HL-60 (cell line): ENCODE measurements around the gene ABCC8.

Experiments used
- DNase-seq, 2 experiments: peaks; one replicate each; pipeline ENCODE4 v3.0.0-alpha.2; 2010 to 2020; ENCODE audit warnings: low read depth in 1 of 2, low spot score in 1 of 2
- H3K27ac ChIP-seq: fragments of 250-450 bp; sonication (Bioruptor Pico); replicated peaks from 2 replicates; pipeline ENCODE4 v1.5.1; 2020; ENCODE audit warnings: mild to moderate bottlenecking, moderate library complexity
- H3K27me3 ChIP-seq: fragments of 250-450 bp; sonication (Bioruptor Pico); 2 replicates; pipeline ENCODE4 v1.5.1; 2021; ENCODE audit warnings: mild to moderate bottlenecking, moderate library complexity; ENCODE audit not compliant: insufficient read depth, poor library complexity, severe bottlenecking
- H3K4me3 ChIP-seq: replicated peaks from 2 replicates; pipeline ENCODE4 v1.5.1; 2011; ENCODE audit warnings: mild to moderate bottlenecking, control low read depth, low read length; ENCODE audit not compliant: insufficient read depth
- GABPA ChIP-seq: IDR thresholded peaks from 2 replicates; pipeline ENCODE4 v1.6.1; 2012; ENCODE audit warnings: low read depth
- POLR2AphosphoS5 ChIP-seq: IDR thresholded peaks from 2 replicates; pipeline ENCODE4 v1.6.1; 2012; ENCODE audit warnings: low read depth
- SPI1 ChIP-seq: IDR thresholded peaks from 2 replicates; pipeline ENCODE4 v1.6.1; 2012; ENCODE audit warnings: low read depth, mild to moderate bottlenecking, borderline replicate concordance
- TF ChIP-seq, protein P1 (sequence below): IDR thresholded peaks from one replicate; pipeline ENCODE4 v1.5.1; 2011; ENCODE audit warnings: low read length, control low read depth, inconsistent platforms; ENCODE audit not compliant: insufficient read depth
- TF ChIP-seq, protein P2 (sequence below): IDR thresholded peaks from 2 replicates; pipeline ENCODE4 v1.6.1; 2012; ENCODE audit warnings: low read depth; ENCODE audit not compliant: insufficient replicate concordance

The ABCC8 gene

DNA sequence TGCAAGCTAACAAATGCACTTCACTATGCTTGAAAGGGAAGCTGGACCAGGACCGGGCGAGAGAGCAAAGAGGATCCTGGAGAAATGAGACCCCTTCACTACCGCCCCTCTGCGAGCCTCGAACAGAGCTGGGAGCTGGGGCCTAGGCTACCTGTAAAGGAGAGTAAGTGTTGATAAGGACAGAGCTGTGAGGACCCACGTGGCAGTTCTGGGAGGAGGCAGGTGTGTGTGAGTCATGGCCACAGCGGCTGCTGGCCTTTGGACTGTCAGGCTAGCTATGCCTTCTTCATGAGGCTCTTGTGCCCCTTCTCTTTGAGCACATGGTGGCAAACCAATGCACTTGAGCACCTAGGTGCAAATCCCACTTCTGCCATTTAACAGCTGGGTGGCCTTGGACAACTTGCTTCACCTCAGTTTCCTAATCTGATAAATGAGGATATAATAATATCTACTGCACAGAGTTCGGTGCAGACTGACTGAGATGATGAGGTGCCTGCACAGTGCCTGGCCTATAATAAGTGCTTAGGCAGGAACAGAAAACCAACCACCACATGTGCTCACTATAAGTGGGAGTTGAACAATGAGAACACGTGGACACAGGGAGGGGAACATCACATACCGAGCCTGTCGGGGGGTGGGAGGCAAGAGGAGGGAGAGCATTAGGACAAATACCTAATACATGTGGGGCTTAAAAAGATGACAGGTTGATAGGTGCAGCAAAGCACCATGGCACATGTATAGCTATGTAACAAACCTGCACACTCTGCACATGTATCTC is 52.9 kb downstream of the ABCC8 start:
- no peak for DNase-seq
- TF ChIP-seq, protein P1, sequence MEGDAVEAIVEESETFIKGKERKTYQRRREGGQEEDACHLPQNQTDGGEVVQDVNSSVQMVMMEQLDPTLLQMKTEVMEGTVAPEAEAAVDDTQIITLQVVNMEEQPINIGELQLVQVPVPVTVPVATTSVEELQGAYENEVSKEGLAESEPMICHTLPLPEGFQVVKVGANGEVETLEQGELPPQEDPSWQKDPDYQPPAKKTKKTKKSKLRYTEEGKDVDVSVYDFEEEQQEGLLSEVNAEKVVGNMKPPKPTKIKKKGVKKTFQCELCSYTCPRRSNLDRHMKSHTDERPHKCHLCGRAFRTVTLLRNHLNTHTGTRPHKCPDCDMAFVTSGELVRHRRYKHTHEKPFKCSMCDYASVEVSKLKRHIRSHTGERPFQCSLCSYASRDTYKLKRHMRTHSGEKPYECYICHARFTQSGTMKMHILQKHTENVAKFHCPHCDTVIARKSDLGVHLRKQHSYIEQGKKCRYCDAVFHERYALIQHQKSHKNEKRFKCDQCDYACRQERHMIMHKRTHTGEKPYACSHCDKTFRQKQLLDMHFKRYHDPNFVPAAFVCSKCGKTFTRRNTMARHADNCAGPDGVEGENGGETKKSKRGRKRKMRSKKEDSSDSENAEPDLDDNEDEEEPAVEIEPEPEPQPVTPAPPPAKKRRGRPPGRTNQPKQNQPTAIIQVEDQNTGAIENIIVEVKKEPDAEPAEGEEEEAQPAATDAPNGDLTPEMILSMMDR = no peak
- TF ChIP-seq, protein P2, sequence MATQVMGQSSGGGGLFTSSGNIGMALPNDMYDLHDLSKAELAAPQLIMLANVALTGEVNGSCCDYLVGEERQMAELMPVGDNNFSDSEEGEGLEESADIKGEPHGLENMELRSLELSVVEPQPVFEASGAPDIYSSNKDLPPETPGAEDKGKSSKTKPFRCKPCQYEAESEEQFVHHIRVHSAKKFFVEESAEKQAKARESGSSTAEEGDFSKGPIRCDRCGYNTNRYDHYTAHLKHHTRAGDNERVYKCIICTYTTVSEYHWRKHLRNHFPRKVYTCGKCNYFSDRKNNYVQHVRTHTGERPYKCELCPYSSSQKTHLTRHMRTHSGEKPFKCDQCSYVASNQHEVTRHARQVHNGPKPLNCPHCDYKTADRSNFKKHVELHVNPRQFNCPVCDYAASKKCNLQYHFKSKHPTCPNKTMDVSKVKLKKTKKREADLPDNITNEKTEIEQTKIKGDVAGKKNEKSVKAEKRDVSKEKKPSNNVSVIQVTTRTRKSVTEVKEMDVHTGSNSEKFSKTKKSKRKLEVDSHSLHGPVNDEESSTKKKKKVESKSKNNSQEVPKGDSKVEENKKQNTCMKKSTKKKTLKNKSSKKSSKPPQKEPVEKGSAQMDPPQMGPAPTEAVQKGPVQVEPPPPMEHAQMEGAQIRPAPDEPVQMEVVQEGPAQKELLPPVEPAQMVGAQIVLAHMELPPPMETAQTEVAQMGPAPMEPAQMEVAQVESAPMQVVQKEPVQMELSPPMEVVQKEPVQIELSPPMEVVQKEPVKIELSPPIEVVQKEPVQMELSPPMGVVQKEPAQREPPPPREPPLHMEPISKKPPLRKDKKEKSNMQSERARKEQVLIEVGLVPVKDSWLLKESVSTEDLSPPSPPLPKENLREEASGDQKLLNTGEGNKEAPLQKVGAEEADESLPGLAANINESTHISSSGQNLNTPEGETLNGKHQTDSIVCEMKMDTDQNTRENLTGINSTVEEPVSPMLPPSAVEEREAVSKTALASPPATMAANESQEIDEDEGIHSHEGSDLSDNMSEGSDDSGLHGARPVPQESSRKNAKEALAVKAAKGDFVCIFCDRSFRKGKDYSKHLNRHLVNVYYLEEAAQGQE = no peak
- TF ChIP-seq SPI1 (no peak), GABPA (no peak), POLR2AphosphoS5 (no peak)
- Histone ChIP-seq H3K4me3 (no peak overlapping the region), H3K27me3 (peaks cover 6% of the 10 kb centered on the region), H3K27ac (no peak overlapping the region)

DNA sequence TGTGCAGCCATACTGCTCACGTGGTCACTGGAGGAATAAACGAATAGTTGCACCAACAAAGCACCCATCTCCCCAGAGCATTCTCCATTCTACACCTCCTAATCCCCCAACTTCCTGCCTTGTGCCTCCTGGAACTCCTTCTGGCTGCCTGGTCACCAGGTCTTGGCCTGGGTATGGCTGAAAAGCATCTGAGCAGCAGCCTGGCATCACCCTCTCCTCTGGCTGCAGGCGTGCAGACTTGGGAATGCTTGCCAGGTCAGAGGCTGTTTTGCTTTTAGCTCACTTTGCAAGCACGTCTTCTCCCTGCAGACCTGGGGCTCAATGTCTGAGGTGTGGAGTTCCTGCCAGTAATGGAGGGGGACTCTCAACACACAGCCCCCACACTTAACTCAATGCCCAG is 54.9 kb downstream of the ABCC8 start:
- Histone ChIP-seq H3K27me3 (peaks cover 6% of the 10 kb centered on the region), H3K27ac (no peak overlapping the region), H3K4me3 (no peak overlapping the region)
- no peak for DNase-seq
- TF ChIP-seq GABPA (no peak), SPI1 (no peak), POLR2AphosphoS5 (no peak)
- TF ChIP-seq, protein P2 = no peak
- TF ChIP-seq, protein P1 = no peak

DNA sequence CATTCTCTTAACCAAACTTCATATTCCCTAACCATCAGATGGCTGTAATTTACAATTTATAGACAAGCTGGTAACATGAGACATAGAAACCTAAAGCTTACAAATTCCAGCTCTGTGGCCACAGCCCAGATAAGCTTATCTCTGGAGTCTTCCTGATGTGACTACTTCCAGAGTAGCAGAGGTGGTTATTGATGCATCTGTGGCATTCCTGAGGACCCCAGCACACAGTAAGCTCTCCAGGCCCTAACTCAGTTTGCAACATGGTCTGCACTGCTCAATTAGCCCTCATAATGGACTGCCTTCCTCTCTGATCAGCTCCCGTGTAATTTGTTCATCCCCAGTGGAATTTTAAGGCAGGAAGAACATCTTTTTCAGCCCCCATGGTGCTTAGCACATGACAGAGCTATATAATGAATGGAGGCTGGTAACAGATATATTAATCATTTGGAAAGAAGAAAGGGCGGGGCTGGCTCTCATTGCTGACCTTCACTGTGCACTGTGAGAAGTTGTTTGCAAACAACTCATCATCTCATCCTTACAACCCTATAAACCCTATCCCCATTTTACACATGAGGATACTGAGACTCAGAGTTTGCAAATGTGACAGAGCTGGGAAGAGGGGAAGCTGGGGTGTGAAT is 58.1 kb downstream of the ABCC8 start:
- no peak overlapping the region for H3K27ac ChIP-seq
- no peak overlapping the region for H3K4me3 ChIP-seq
- TF ChIP-seq, protein P2 = no peak
- TF ChIP-seq GABPA (no peak), SPI1 (no peak), POLR2AphosphoS5 (no peak)
- TF ChIP-seq, protein P1 = no peak
- DNase-seq = no peak
- H3K27me3 ChIP-seq = peaks cover 6% of the 10 kb centered on the region
